GM12873 (cell line): ENCODE data around the gene DNAH3.

Experiments used
- CTCF ChIP-seq: IDR thresholded peaks from 2 replicates; pipeline ENCODE4 v1.5.1; 2012; ENCODE audit warnings: low read depth, mild to moderate bottlenecking, moderate library complexity, low read length, control low read depth; ENCODE audit not compliant: insufficient read depth; ENCODE audit errors: missing control alignments

The DNAH3 gene

GRCh38 chr16:20918486-20919239 lies 232.0 kb downstream of the DNAH3 start:
- TF ChIP-seq CTCF: no peak

GRCh38 chr16:20916942-20917341 lies 233.7 kb downstream of the DNAH3 start:
- TF ChIP-seq CTCF: no peak

GRCh38 chr16:20916289-20916688 lies 234.4 kb downstream of the DNAH3 start:
- no peak for TF ChIP-seq CTCF

GRCh38 chr16:20911361-20911760 lies 239.3 kb downstream of the DNAH3 start:
- TF ChIP-seq CTCF: no peak

- no peak for TF ChIP-seq CTCF
Measured at GRCh38 chr16:20910781-20911321, 239.8 kb downstream of the DNAH3 start.

GRCh38 chr16:20906341-20907255 lies 244.0 kb downstream of the DNAH3 start:
- TF ChIP-seq CTCF: no peak

- no peak for TF ChIP-seq CTCF
Measured at GRCh38 chr16:20905576-20905975, 245.1 kb downstream of the DNAH3 start.
